NOMO-1 treated with dmso at 0.1 percent for 144 hours (cell line): ENCODE data around the gene SHOX.
A peak's percentile ranks its signal among the peaks of the same experiment; 100 is the strongest.

Source experiments
- DNase-seq: peaks from one replicate; lab custom pipeline; 2025; ENCODE audit not compliant: unreplicated experiment; lab: John Stamatoyannopoulos, UW

The SHOX gene

GRCh38 chrX:663841-664240 is 33.2 kb downstream of the SHOX start:
- DNase-seq, result no peak

GRCh38 chrX:666762-667720 is 36.5 kb downstream of the SHOX start:
- no peak for DNase-seq

- peak; percentile 21 for DNase-seq
These were observed 40.1 kb downstream of the SHOX start for GRCh38 chrX:670645-671044.

- no peak for DNase-seq
These were observed 42.3 kb downstream of the SHOX start for GRCh38 chrX:672931-673330.

- no peak for DNase-seq
These were observed 44.8 kb downstream of the SHOX start for GRCh38 chrX:675279-675954.

GRCh38 chrX:675955-676295 is 45.3 kb downstream of the SHOX start:
- no peak for DNase-seq

- no peak for DNase-seq
These were observed 46.8 kb downstream of the SHOX start for GRCh38 chrX:677376-677775.

GRCh38 chrX:679291-679979 is 48.8 kb downstream of the SHOX start:
- DNase-seq, result no peak

- no peak for DNase-seq
These were observed 49.5 kb downstream of the SHOX start for GRCh38 chrX:680062-680461.

- no peak for DNase-seq
These were observed 51.4 kb downstream of the SHOX start for GRCh38 chrX:681989-682388.

- DNase-seq, result no peak
These were observed 52.3 kb downstream of the SHOX start for GRCh38 chrX:682892-683291.

GRCh38 chrX:683576-683975 is 53.0 kb downstream of the SHOX start:
- no peak for DNase-seq

GRCh38 chrX:685120-686032 is 54.8 kb downstream of the SHOX start:
- no peak for DNase-seq

GRCh38 chrX:689983-690382 is 59.4 kb downstream of the SHOX start:
- DNase-seq, result no peak

- no peak for DNase-seq
These were observed 64.2 kb downstream of the SHOX start for GRCh38 chrX:694800-695199.

- DNase-seq, result peak; percentile 74
These were observed 67.6 kb downstream of the SHOX start for GRCh38 chrX:698206-698605.

- no peak for DNase-seq
These were observed 70.3 kb downstream of the SHOX start for GRCh38 chrX:700936-701335.

GRCh38 chrX:701673-702072 is 71.1 kb downstream of the SHOX start:
- no peak for DNase-seq

- DNase-seq, result no peak
These were observed 72.9 kb downstream of the SHOX start for GRCh38 chrX:703466-703865.

- no peak for DNase-seq
These were observed 73.3 kb downstream of the SHOX start for GRCh38 chrX:703866-704265.
